Measurements from ENCODE around the gene IGFLR1. TPM values are rescaled to one million over a fixed set of nuclear protein-coding genes. Genes with fewer than 3 reads are reported as not detected.
A peak's percentile ranks its signal among the peaks of the same experiment; 100 is the strongest.
"Not testable (repeated sequence)": the region's sequence is repeated elsewhere in the genome, so short reads cannot be mapped to it uniquely, and the experiment has no call there.

The IGFLR1 gene
- total RNA-seq, 1 donor from 2014 or later, result 2.9 TPM

GRCh38 chr19:35731779-35732405 is 10.4 kb downstream of the IGFLR1 start:
- intact Hi-C loops (cut with DNase I), result no loop called here
- no peak for ATAC-seq (ENCODE audit: poor library complexity)
- DNase-seq, result no peak

DNA sequence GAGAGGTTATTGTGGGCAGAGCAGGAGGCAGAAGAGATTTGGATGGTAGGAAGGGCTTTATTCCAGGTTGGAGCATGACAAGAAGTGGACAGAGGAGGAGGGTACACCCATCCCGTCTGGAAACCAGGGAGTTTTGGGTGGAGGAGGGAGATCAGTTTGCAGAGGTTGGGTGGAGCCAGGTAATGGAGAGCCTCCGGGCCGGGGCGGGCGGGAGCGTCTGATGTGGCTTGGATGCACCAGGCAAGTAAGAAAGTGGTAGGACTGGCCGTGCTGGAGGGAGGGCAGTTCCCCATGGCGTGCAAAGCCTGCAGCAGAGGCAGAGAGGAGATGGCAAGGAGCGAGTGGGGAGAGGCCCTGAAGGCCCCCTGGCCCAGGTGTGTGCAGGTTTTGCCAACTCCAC is 10.9 kb downstream of the IGFLR1 start:
- no peak for ATAC-seq (ENCODE audit: poor library complexity)
- DNase-seq, result no peak
- intact Hi-C loops (cut with DNase I), result no loop called here

GRCh38 chr19:35730326-35730725 is 11.9 kb downstream of the IGFLR1 start:
- intact Hi-C loops (cut with DNase I), result no loop called here
- DNase-seq (no peak), ATAC-seq (ENCODE audit: poor library complexity) (no peak)

GRCh38 chr19:35729763-35730162 is 12.5 kb downstream of the IGFLR1 start:
- intact Hi-C loops (cut with DNase I), result no loop called here
- no peak for ATAC-seq (ENCODE audit: poor library complexity)
- no peak for DNase-seq

DNA sequence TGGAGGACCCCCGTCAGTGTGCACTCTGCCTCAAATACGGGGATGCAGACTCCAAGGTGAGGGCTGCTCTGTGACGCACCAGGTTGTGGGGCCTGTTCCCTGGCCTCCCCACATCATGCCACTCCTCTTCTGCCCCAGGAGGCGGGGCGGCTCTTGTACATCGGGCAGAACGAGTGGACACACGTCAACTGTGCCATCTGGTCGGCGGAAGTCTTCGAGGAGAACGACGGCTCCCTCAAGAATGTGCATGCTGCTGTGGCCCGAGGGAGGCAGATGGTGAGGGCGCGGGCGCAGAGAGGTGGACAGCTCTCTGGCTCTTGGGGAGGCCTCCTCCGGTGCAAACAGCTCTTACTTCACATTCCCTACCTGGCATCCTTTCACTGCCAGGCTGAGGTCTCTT is 13.2 kb downstream of the IGFLR1 start:
- intact Hi-C loops (cut with DNase I), result no loop called here
- DNase-seq, result no peak
- no peak for ATAC-seq (ENCODE audit: poor library complexity)

GRCh38 chr19:35727956-35728706 is 14.1 kb downstream of the IGFLR1 start:
- intact Hi-C loops (cut with DNase I), result no loop called here
- no peak for ATAC-seq (ENCODE audit: poor library complexity)

GRCh38 chr19:35727053-35727955 is 14.9 kb downstream of the IGFLR1 start:
- intact Hi-C loops (cut with DNase I), result no loop called here
- DNase-seq (peak; percentile 36), ATAC-seq (ENCODE audit: poor library complexity) (no peak)

More at GRCh38 chr19:35727956-35728706, 14.1 kb downstream of the IGFLR1 start:
- DNase-seq, result no peak

- intact Hi-C loops (cut with DNase I), result no loop called here
- ATAC-seq (ENCODE audit: poor library complexity) (no peak), DNase-seq (no peak)
Observed at GRCh38 chr19:35725216-35725861, 16.9 kb downstream of the IGFLR1 start.

DNA sequence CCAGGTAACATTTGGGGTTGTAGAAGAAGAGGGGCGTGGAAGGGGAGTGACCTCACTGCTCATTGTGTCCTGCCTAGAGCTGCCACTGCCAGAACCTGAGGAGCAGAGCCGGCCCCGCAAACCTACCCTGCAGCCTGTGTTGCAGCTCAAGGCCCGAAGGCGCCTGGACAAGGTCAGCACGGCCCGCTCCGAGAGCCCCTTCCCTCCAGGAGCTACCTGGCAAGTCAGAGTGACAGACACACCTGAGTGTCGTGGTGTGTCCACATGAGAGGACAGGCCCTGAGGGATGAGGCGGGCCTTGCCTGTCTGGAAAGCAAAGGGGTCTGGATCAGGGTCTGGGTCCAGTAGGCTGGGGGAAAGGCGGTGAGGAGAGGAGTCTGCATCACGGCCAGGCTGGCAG is 17.7 kb downstream of the IGFLR1 start:
- intact Hi-C loops (cut with DNase I), result no loop called here
- ATAC-seq (ENCODE audit: poor library complexity) (no peak), DNase-seq (no peak)

- ATAC-seq (ENCODE audit: poor library complexity); intact Hi-C loops (cut with DNase I); DNase-seq: not testable (repeated sequence)
Observed at GRCh38 chr19:35724132-35724531, 18.1 kb downstream of the IGFLR1 start.

GRCh38 chr19:35723671-35724070 is 18.6 kb downstream of the IGFLR1 start:
- DNase-seq (no peak), ATAC-seq (ENCODE audit: poor library complexity) (no peak)
- intact Hi-C loops (cut with DNase I), result no loop called here

GRCh38 chr19:35722897-35723296 is 19.4 kb downstream of the IGFLR1 start:
- ATAC-seq (ENCODE audit: poor library complexity) (no peak), DNase-seq (no peak)
- intact Hi-C loops (cut with DNase I), result no loop called here

DNA sequence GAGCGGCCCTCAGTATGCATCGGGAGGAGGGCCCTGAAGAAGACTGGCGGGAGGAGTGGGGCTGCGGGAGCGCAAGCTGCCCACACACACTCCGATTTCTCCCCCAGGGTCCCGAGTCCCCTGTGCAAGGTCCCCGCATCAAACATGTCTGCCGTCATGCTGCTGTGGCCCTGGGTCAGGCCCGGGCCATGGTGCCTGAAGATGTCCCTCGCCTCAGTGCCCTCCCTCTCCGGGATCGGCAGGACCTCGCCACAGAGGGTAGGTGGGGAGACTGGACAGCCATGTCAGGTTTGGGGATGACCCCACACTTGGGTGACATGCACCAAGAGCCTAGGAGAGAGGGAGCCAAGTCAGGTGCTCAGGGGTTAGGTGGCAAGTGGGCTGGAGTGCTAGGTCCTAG is 19.8 kb downstream of the IGFLR1 start:
- intact Hi-C loops (cut with DNase I), result no loop called here
- ATAC-seq (ENCODE audit: poor library complexity) (no peak), DNase-seq (no peak)

- DNase-seq (no peak), ATAC-seq (ENCODE audit: poor library complexity) (no peak)
- intact Hi-C loops (cut with DNase I), result no loop called here
Observed at GRCh38 chr19:35721374-35721773, 20.9 kb downstream of the IGFLR1 start.

GRCh38 chr19:35720648-35721047 is 21.6 kb downstream of the IGFLR1 start:
- ATAC-seq (ENCODE audit: poor library complexity) (no peak), DNase-seq (no peak)
- intact Hi-C loops (cut with DNase I), result no loop called here

- no peak for ATAC-seq (ENCODE audit: poor library complexity)
- intact Hi-C loops (cut with DNase I), result no loop called here
- no peak for DNase-seq
Observed at GRCh38 chr19:35720163-35720524, 22.1 kb downstream of the IGFLR1 start.

DNA sequence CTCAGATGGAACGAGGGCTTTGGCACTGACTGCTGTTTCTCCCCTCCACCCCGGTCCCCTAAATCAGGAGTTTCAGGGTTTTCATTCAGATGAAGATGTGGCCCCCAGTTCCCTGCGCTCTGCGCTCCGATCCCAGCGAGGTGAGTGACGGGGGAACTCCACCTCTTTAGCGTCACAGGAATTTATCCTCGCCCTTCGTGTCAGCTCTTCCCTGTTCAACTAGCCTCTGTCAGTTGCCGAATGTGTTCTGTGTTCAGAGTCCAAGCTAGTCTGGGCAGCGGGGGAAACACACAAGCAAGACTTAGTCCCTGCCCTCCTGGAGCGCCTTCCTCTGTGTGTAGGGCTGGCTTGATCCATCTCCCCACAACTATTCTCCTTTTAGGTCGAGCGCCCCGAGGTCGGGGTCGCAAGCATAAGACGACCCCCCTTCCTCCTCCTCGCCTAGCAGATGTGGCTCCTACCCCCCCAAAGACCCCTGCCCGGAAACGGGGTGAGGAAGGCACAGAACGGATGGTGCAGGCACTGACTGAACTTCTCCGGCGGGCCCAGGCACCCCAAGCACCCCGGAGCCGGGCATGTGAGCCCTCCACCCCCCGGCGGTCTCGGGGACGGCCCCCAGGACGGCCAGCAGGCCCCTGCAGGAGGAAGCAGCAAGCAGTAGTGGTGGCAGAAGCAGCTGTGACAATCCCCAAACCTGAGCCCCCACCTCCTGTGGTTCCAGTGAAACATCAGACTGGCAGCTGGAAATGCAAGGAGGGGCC is 22.7 kb downstream of the IGFLR1 start:
- ATAC-seq (ENCODE audit: poor library complexity) (no peak), DNase-seq (no peak)
- intact Hi-C loops (cut with DNase I), result loop anchor here (10.0 kb wide), 2 partner anchors 175 to 215 kb away; partner anchors contain the start of genes LRFN3 and TMEM147

- intact Hi-C loops (cut with DNase I), result loop anchor here (10.0 kb wide), 2 partner anchors 174 to 216 kb away; partner anchors contain the start of genes LRFN3 and TMEM147
- no peak for DNase-seq
- no peak for ATAC-seq (ENCODE audit: poor library complexity)
Observed at GRCh38 chr19:35718345-35719041, 23.8 kb downstream of the IGFLR1 start.

Measured in Right ventricle myocardium superior (tissue), 1 donor.